Nephron progenitor cell (in vitro differentiated cells): Measurements from ENCODE around the gene DTX2.
"Not testable (repeated sequence)": the region's sequence is repeated elsewhere in the genome, so short reads cannot be mapped to it uniquely, and the experiment has no call there.

ENCODE experiments used
- DNase-seq: peaks from one replicate; pipeline ENCODE4 v3.0.0; 2021
- H3K27ac Mint-ChIP-seq: 2 replicates; pipeline ENCODE4 v1.8.0; 2021; ENCODE audit warnings: mild to moderate bottlenecking, moderate library complexity, mixed read lengths
- H3K27me3 Mint-ChIP-seq: 2 replicates; pipeline ENCODE4 v1.8.0; 2021; ENCODE audit warnings: mild to moderate bottlenecking, low read depth, mixed read lengths; ENCODE audit not compliant: poor library complexity
- H3K36me3 Mint-ChIP-seq: 2 replicates; pipeline ENCODE4 v1.8.0; 2021; ENCODE audit warnings: low read depth, mixed read lengths
- H3K4me1 Mint-ChIP-seq: 2 replicates; pipeline ENCODE4 v1.8.0; 2021; ENCODE audit warnings: mixed read lengths
- H3K4me3 Mint-ChIP-seq: 2 replicates; pipeline ENCODE4 v1.8.0; 2021; ENCODE audit warnings: mild to moderate bottlenecking, moderate library complexity, mixed read lengths
- H3K9me3 Mint-ChIP-seq: 2 replicates; pipeline ENCODE4 v1.8.0; 2021; ENCODE audit warnings: mild to moderate bottlenecking, moderate library complexity, mixed read lengths

DTX2 gene

GRCh38 chr7:76549025-76549854 lies 87.7 kb downstream of the DTX2 start:
- peak overlapping the region; percentile 87 for H3K27ac Mint-ChIP-seq
- not testable (repeated sequence) for H3K9me3 Mint-ChIP-seq, H3K27me3 Mint-ChIP-seq, H3K36me3 Mint-ChIP-seq
- H3K4me3 Mint-ChIP-seq: peak overlapping the region; percentile 92
- DNase-seq: peak; percentile 78
- H3K4me1 Mint-ChIP-seq: peaks cover 25% of the 10 kb centered on the region

DNA sequence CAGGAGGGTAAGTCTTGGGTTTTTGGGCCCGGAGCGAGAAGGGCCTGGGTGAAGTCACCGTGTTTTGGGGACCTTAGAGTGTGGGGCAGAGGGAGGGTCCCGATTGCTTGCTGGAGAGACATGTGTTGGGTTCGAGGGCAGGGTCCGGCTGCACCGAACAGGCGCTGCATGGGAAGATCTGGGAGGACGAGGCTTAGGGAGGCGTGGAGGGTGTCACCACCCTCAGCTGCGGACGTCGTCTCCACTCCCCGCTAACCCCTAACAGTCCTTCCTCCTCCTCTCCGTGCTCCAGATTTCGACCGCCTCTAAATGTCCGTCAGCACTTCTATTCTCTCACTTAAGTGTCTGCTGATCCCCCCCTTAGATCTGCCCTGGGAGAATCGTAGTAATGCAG lies 88.3 kb downstream of the DTX2 start:
- not testable (repeated sequence) for DNase-seq, H3K27me3 Mint-ChIP-seq, H3K9me3 Mint-ChIP-seq
- Mint-ChIP-seq H3K36me3 (peaks cover 13% of the 10 kb centered on the region), H3K4me1 (peaks cover 25% of the 10 kb centered on the region), H3K4me3 (peak overlapping the region; percentile 92), H3K27ac (peak overlapping the region; percentile 87)

DNA sequence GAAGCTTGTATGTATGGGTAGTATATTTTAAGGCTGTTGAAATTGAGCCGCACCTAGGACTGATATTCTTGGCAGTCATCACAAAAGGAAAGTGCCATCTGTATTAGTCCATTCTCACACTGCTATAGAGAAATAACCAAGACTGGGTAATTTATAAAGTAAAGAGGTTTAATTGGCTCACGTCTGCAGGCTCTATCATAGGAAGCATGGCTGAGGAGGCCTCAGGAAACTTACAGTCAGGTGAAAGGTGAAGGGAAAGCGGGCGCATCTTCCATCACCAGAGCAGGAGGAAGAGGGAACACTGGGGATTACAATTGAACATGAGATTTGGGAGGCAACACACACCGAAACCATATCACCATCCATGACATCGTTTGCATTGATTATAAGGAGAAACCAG lies 90.5 kb downstream of the DTX2 start:
- peaks cover 30% of the 10 kb centered on the region for H3K36me3 Mint-ChIP-seq
- not testable (repeated sequence) for H3K4me3 Mint-ChIP-seq, H3K27me3 Mint-ChIP-seq, H3K9me3 Mint-ChIP-seq, DNase-seq
- H3K4me1 Mint-ChIP-seq: peaks cover 25% of the 10 kb centered on the region
- H3K27ac Mint-ChIP-seq: peak overlapping the region; percentile 58
